AG09319 (cell line): ENCODE data around the gene HOXB5.

Source experiments
- DNase-seq: peaks from one replicate; pipeline ENCODE4 v3.0.0-alpha.2; 2010; ENCODE audit warnings: low read depth; ENCODE audit errors: extremely low read depth
- TF ChIP-seq, protein P1 (sequence below): IDR thresholded peaks from 2 replicates; pipeline ENCODE4 v1.5.1; 2011; ENCODE audit warnings: low read depth, mild to moderate bottlenecking, inconsistent platforms, low read length, moderate library complexity

Gene HOXB5

GRCh38 chr17:48559122-48559839, 34.3 kb downstream of the HOXB5 start:
- TF ChIP-seq, protein P1, sequence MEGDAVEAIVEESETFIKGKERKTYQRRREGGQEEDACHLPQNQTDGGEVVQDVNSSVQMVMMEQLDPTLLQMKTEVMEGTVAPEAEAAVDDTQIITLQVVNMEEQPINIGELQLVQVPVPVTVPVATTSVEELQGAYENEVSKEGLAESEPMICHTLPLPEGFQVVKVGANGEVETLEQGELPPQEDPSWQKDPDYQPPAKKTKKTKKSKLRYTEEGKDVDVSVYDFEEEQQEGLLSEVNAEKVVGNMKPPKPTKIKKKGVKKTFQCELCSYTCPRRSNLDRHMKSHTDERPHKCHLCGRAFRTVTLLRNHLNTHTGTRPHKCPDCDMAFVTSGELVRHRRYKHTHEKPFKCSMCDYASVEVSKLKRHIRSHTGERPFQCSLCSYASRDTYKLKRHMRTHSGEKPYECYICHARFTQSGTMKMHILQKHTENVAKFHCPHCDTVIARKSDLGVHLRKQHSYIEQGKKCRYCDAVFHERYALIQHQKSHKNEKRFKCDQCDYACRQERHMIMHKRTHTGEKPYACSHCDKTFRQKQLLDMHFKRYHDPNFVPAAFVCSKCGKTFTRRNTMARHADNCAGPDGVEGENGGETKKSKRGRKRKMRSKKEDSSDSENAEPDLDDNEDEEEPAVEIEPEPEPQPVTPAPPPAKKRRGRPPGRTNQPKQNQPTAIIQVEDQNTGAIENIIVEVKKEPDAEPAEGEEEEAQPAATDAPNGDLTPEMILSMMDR = no peak
- no peak for DNase-seq

DNA sequence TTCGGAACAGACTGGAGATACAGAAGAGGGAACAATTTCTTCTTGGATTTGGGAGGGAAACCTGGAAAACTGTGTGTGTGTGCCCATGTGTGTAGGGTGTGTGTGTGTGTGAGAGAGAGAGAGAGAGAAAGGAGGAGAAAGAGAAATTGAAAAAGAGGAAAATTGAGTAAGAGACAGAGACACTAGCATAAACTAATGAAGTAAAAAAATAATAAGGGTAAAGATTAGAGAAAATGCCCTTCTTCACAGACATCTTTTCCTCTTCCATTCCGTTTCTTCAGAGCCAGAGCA, 34.8 kb downstream of the HOXB5 start:
- TF ChIP-seq, protein P1 = no peak
- DNase-seq = no peak

- TF ChIP-seq, protein P1 = no peak
Measured at GRCh38 chr17:48558057-48558830, 35.3 kb downstream of the HOXB5 start.

DNA sequence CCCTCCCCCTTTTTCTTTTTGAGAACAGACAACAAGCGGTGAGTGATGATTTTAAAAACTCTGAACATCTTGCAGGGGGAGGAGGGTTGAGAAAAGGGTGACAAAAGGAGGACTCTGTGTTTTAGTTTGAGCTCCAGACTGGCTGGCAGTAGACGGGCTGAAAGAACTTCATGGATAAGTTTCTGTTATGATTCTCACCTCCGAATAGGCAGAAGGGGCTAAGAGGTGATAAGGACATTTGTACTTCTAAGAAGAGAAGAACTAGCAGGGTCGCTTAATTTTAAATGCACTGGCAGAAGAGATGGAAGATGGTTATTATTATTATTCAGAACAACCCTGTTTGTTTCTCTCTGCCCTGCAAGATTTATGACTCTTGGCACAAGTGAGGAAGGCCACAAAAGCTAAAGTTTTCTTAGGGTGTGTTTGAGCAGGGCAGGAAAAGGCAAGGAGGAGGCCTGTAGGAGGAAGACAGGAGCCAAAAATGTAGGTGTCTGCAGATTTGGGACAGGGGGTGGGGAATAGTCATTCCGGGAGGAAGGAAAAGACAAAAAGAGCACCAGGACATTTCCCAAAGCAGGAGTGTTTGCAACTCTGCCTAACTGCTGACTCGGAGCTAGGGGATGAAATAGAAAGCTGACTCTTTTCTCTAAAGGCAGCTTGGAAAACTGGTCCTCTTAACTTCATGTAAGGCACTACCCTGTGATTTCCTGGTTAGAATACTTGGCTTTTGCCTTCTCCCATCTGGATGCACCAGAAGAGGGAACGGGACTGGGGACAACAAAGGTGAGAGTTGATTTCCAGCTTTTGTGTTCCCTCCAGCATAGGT, 36.8 kb downstream of the HOXB5 start:
- TF ChIP-seq, protein P1 = no peak
- DNase-seq = no peak

More at GRCh38 chr17:48558057-48558830, 35.3 kb downstream of the HOXB5 start:
- no peak for DNase-seq

GRCh38 chr17:48556229-48556575, 37.4 kb downstream of the HOXB5 start:
- TF ChIP-seq, protein P1 = no peak
- no peak for DNase-seq

- no peak for DNase-seq
- TF ChIP-seq, protein P1 = no peak
Measured at GRCh38 chr17:48555258-48556228, 38.0 kb downstream of the HOXB5 start.
